Caco-2 (cell line): ENCODE results near the gene BBS7. TPM values are rescaled to one million over a fixed set of nuclear protein-coding genes. Genes with fewer than 3 reads are reported as not detected.

ENCODE experiments used
- BruUV-seq: library from RNA; stranded (reverse); fragments of 400-500 nt; replicated peaks from 2 replicates; lab custom pipeline; 2021; lab: Mats Ljungman, UMichigan
- CTCF ChIA-PET: fragments of 300-600 bp; sonication (Branson Sonifier 250); formaldehyde crosslinking; loops from one replicate; lab custom pipeline; 2022; ENCODE audit warnings: antibody characterized with exemption; lab: Charles Lee
- POLR2A ChIA-PET: fragments of 300-600 bp; sonication (Branson Sonifier 250); formaldehyde crosslinking; loops from one replicate; lab custom pipeline; 2022; ENCODE audit warnings: antibody characterized with exemption; lab: Charles Lee
- DNase-seq, 2 experiments: peaks; one replicate each; pipeline versions ENCODE4 v3.0.0 to v3.0.0-alpha.2; 2020 to 2022
- H3K27me3 ChIP-seq: replicated peaks from 2 replicates; pipeline ENCODE4 v1.6.0; 2011; ENCODE audit warnings: low read length; ENCODE audit not compliant: control insufficient read depth, insufficient read depth
- H3K36me3 ChIP-seq: 2 replicates; pipeline ENCODE4 v1.5.1; 2011; ENCODE audit warnings: low read length; ENCODE audit not compliant: control insufficient read depth, insufficient read depth
- H3K4me1 ChIP-seq: fragments of 250-450 bp; sonication (Bioruptor Pico); 2 replicates; pipeline ENCODE4 v1.5.1; 2020; ENCODE audit warnings: mild to moderate bottlenecking
- H3K4me3 ChIP-seq: 2 replicates; pipeline ENCODE4 v1.5.1; 2011; ENCODE audit warnings: low read depth, mild to moderate bottlenecking, control low read depth, low read length
- H3K9me3 ChIP-seq: fragments of 250-450 bp; sonication (Bioruptor Pico); 2 replicates; pipeline ENCODE4 v1.5.1; 2020; ENCODE audit warnings: mild to moderate bottlenecking, moderate library complexity
- H3K27ac Mint-ChIP-seq: one replicate; pipeline ENCODE4 v1.8.0; 2022; ENCODE audit warnings: mixed read lengths; ENCODE audit not compliant: unreplicated experiment
- H3K27me3 Mint-ChIP-seq: one replicate; pipeline ENCODE4 v1.8.0; 2022; ENCODE audit warnings: mixed read lengths; ENCODE audit not compliant: insufficient read depth, unreplicated experiment
- H3K36me3 Mint-ChIP-seq: one replicate; pipeline ENCODE4 v1.8.0; 2022; ENCODE audit warnings: mild to moderate bottlenecking, mixed read lengths; ENCODE audit not compliant: insufficient read depth, unreplicated experiment
- H3K4me1 Mint-ChIP-seq: one replicate; pipeline ENCODE4 v1.8.0; 2022; ENCODE audit warnings: low read depth, mixed read lengths; ENCODE audit not compliant: unreplicated experiment
- H3K4me3 Mint-ChIP-seq: one replicate; pipeline ENCODE4 v1.8.0; 2022; ENCODE audit warnings: mild to moderate bottlenecking, moderate library complexity, mixed read lengths; ENCODE audit not compliant: unreplicated experiment
- H3K9me3 Mint-ChIP-seq: one replicate; pipeline ENCODE4 v1.8.0; 2022; ENCODE audit warnings: mixed read lengths; ENCODE audit not compliant: unreplicated experiment
- intact Hi-C: fragments of 100-400 bp; cut with micrococcal nuclease; formaldehyde crosslinking; loops from one replicate; pipeline ENCODE4 v1.10.0; 2022; ENCODE audit not compliant: unreplicated experiment
- total RNA-seq: library from RNA; stranded (reverse); gene quantifications from 2 replicates; pipeline ENCODE4 v1.2.3, GENCODE V29; 2022
- TF ChIP-seq, protein P1 (sequence below), 2 experiments: fragments of 200-600 bp in 1 of 2; IDR thresholded peaks; 1 replicate in 1 of 2; 2 replicates in 1 of 2; pipeline versions ENCODE4 v1.5.1 to v1.8.0; 2011 to 2022; ENCODE audit warnings: antibody characterized with exemption in 1 of 2, control low read depth in 1 of 2, inconsistent platforms in 1 of 2, low read depth in 1 of 2, low read length in 1 of 2, mild to moderate bottlenecking in 1 of 2, moderate library complexity in 1 of 2; ENCODE audit not compliant: insufficient read depth in 1 of 2, severe bottlenecking in 1 of 2, unreplicated experiment in 1 of 2

BBS7 gene
- total RNA-seq, 1 experiment from 2014 or later, result 17.1 TPM

DNA sequence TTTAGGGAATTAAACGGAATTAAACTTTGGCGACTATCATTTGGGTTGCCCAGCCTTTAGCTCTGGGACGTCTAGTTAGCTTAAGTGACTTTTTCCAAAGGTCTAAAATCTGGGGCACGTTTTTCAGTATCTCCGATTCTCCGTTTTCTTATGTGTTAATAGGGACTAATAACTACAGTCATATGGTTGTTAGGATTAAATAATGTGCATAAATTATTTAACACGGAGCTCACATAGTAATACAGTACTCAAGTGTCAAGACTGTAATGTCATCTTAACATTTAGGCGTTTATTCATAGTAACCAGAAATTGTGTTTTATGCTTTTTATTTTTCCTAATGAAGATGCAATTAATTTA is 46.1 kb downstream of the BBS7 start:
- CTCF ChIA-PET, result no interaction called here
- Mint-ChIP-seq H3K27ac (peak overlapping the region; percentile 94), H3K4me1 (no peaks in the 10 kb centered on the region), H3K36me3 (peaks cover 45% of the 10 kb centered on the region), H3K9me3 (no peaks in the 10 kb centered on the region), H3K27me3 (no peaks in the 10 kb centered on the region), H3K4me3 (peak overlapping the region; percentile 96)
- BruUV-seq, result TSS peak; percentile 92
- POLR2A ChIA-PET, result interaction anchor here (0.5 to 0.8 kb wide), 3 partner anchors 12 to 792 kb away, joined by 3 read pairs; no protein-coding TSS in a partner anchor
- TF ChIP-seq, protein P1, sequence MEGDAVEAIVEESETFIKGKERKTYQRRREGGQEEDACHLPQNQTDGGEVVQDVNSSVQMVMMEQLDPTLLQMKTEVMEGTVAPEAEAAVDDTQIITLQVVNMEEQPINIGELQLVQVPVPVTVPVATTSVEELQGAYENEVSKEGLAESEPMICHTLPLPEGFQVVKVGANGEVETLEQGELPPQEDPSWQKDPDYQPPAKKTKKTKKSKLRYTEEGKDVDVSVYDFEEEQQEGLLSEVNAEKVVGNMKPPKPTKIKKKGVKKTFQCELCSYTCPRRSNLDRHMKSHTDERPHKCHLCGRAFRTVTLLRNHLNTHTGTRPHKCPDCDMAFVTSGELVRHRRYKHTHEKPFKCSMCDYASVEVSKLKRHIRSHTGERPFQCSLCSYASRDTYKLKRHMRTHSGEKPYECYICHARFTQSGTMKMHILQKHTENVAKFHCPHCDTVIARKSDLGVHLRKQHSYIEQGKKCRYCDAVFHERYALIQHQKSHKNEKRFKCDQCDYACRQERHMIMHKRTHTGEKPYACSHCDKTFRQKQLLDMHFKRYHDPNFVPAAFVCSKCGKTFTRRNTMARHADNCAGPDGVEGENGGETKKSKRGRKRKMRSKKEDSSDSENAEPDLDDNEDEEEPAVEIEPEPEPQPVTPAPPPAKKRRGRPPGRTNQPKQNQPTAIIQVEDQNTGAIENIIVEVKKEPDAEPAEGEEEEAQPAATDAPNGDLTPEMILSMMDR (IDR thresholded peaks at IDR 0.05; ENCODE audit: insufficient read depth in 1 of 2, low read depth in 1 of 2, low read length in 1 of 2, severe bottlenecking in 1 of 2, unreplicated experiment in 1 of 2), result no peak
- Histone ChIP-seq H3K27me3 (no peaks in the 10 kb centered on the region), H3K9me3 (no peaks in the 10 kb centered on the region), H3K4me3 (peak overlapping the region; percentile 63), H3K36me3 (no peaks in the 10 kb centered on the region; the same call in 1 of the 2 replicates), H3K4me1 (peaks cover 8% of the 10 kb centered on the region)
- no peak for DNase-seq
- intact Hi-C loops, result loop anchor here (1.0 kb wide), 1 partner anchor 46 kb away; the partner anchor contains the start of gene BBS7

GRCh38 chr4:121823505-121824170 is 46.6 kb downstream of the BBS7 start, which contains the start of gene CCNA2:
Gene CCNA2, minus strand, starts transcription at chr4:121823883. Its CDS starts 255 bp downstream, at chr4:121823628.
- TF ChIP-seq, protein P1 (IDR thresholded peaks at IDR 0.05; ENCODE audit: insufficient read depth in 1 of 2, low read depth in 1 of 2, low read length in 1 of 2, severe bottlenecking in 1 of 2, unreplicated experiment in 1 of 2), result no peak
- DNase-seq, result peak; percentile 95 to 97

GRCh38 chr4:121822796-121823504 is 47.3 kb downstream of the BBS7 start:
- BruUV-seq, result TSS peak; percentile 49
- Histone ChIP-seq H3K4me1 (peaks cover 8% of the 10 kb centered on the region), H3K27me3 (no peaks in the 10 kb centered on the region), H3K36me3 (no peaks in the 10 kb centered on the region; the same call in 1 of the 2 replicates), H3K9me3 (no peaks in the 10 kb centered on the region), H3K4me3 (peak overlapping the region; percentile 63)
- no peaks in the 10 kb centered on the region for H3K9me3 Mint-ChIP-seq
- ChIA-PET POLR2A (no interaction called here), CTCF (no interaction called here)
- no peaks in the 10 kb centered on the region for H3K4me1 Mint-ChIP-seq
- peak overlapping the region; percentile 94 for H3K27ac Mint-ChIP-seq
- peak; percentile 44 to 54 for DNase-seq
- peak overlapping the region; percentile 96 for H3K4me3 Mint-ChIP-seq
- intact Hi-C loops, result no loop called here
- TF ChIP-seq, protein P1 (IDR thresholded peaks at IDR 0.05; ENCODE audit: insufficient read depth in 1 of 2, low read depth in 1 of 2, low read length in 1 of 2, severe bottlenecking in 1 of 2, unreplicated experiment in 1 of 2), result peak in 1 of 2 experiments; percentile 21
- peaks cover 57% of the 10 kb centered on the region for H3K36me3 Mint-ChIP-seq
- H3K27me3 Mint-ChIP-seq, result no peaks in the 10 kb centered on the region

More at GRCh38 chr4:121823505-121824170, 46.6 kb downstream of the BBS7 start, which contains the start of gene CCNA2:
- ChIA-PET POLR2A (interaction anchor here (0.7 to 0.8 kb wide), 2 partner anchors 12 to 792 kb away, joined by 3 read pairs; no protein-coding TSS in a partner anchor), CTCF (no interaction called here)
- Histone ChIP-seq H3K9me3 (no peaks in the 10 kb centered on the region), H3K36me3 (no peaks in the 10 kb centered on the region; the same call in 1 of the 2 replicates), H3K4me3 (peak within 1 kb of the TSS; percentile 63), H3K27me3 (no peaks in the 10 kb centered on the region), H3K4me1 (peaks cover 8% of the 10 kb centered on the region)
- no peaks in the 10 kb centered on the region for H3K9me3 Mint-ChIP-seq
- intact Hi-C loops, result loop anchor here (1.0 kb wide), 1 partner anchor 47 kb away; the partner anchor contains the start of gene BBS7
- H3K4me3 Mint-ChIP-seq, result peak within 1 kb of the TSS; percentile 96
- no TSS peak for BruUV-seq
- H3K27me3 Mint-ChIP-seq, result no peaks in the 10 kb centered on the region
- H3K36me3 Mint-ChIP-seq, result peaks cover 50% of the 10 kb centered on the region
- H3K27ac Mint-ChIP-seq, result peak within 1 kb of the TSS; percentile 94
- no peaks in the 10 kb centered on the region for H3K4me1 Mint-ChIP-seq
